Lower leg skin (tissue), 3 donors: ENCODE results near the gene SORL1.

Source experiments
- CTCF ChIP-seq, 3 donors: fragments of 450-650 bp; IDR thresholded peaks; one replicate each; pipeline ENCODE4 v1.5.1; 2016; ENCODE audit warnings: antibody characterized with exemption in 3 of 3, mild to moderate bottlenecking in 3 of 3, moderate library complexity in 2 of 3
- POLR2A ChIP-seq, 2 donors: fragments of 450-650 bp; IDR thresholded peaks; one replicate each; pipeline ENCODE4 v1.6.1; 2016 to 2017; ENCODE audit warnings: antibody characterized with exemption in 2 of 2, mild to moderate bottlenecking in 1 of 2, moderate library complexity in 1 of 2

DNA sequence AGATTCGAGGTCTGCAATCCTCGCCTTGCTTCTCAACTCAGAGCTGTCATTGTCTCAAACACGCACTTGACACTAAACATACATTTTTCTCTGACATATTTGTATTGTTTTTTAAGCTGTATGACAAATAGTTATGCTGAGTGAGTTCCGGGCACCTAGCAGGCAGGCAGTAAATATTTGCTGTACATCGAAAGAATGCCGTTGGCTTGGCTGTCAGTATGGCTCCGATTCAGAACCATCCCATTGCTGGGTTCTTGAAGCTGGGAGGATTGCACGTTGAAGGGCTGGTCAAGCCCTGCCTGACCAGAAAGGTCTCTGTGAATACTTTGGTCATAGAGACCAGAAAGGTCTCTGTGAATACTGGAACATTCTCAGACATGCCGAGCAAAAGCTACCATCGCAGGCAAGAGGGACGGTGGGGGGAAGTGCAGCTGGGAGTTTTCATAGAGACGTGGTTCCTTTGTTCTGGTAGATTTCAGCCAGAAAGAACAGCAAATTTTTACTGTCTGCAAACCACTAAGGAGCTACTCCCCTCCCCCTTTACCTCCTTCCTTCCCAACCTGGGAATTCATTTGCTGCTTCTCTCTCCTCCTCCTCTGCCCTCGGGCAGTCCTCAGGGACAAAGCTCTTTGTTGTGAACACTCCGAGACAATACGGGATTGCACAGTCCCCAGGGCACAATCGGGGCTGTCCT is 202.9 kb downstream of the SORL1 start:
- TF ChIP-seq CTCF (IDR thresholded peaks at IDR 0.05) (no peak), POLR2A (IDR thresholded peaks at IDR 0.05) (no peak)
